GM19463 (cell line): ENCODE measurements around the gene AKIP1.
"Not testable (repeated sequence)": the region's sequence is repeated elsewhere in the genome, so short reads cannot be mapped to it uniquely, and the experiment has no call there.

ENCODE experiments used
- ATAC-seq: cut with Tn5 transposase; IDR thresholded peaks from one replicate; pipeline ENCODE4 v1.9.1; 2021; ENCODE audit warnings: mild to moderate bottlenecking, moderate library complexity; ENCODE audit not compliant: unreplicated experiment

The AKIP1 gene

GRCh38 chr11:8911029-8911823 lies at the start of gene AKIP1:
AKIP1 (plus strand) TSS chr11:8911189; CDS start chr11:8911450, 261 bp downstream.
- peak; percentile 81 for ATAC-seq

GRCh38 chr11:8863838-8864237 lies 47.2 kb upstream of the AKIP1 start:
- no peak for ATAC-seq

GRCh38 chr11:8865304-8865703 lies 45.7 kb upstream of the AKIP1 start:
- no peak for ATAC-seq

- no peak for ATAC-seq
Observed at GRCh38 chr11:8867035-8867434, 44.0 kb upstream of the AKIP1 start.

GRCh38 chr11:8867931-8868631 lies 42.9 kb upstream of the AKIP1 start:
- ATAC-seq = no peak

GRCh38 chr11:8870411-8871170 lies 40.4 kb upstream of the AKIP1 start:
- ATAC-seq = no peak

- ATAC-seq = no peak
Observed at GRCh38 chr11:8871171-8871775, 39.7 kb upstream of the AKIP1 start.

- ATAC-seq = no peak
Observed at GRCh38 chr11:8871962-8872361, 39.0 kb upstream of the AKIP1 start.

GRCh38 chr11:8873741-8874405 lies 37.1 kb upstream of the AKIP1 start:
- ATAC-seq = no peak

- ATAC-seq = no peak
Observed at GRCh38 chr11:8878771-8879170, 32.2 kb upstream of the AKIP1 start.

- not testable (repeated sequence) for ATAC-seq
Observed at GRCh38 chr11:8881585-8881984, 29.4 kb upstream of the AKIP1 start.

- ATAC-seq = no peak
Observed at GRCh38 chr11:8886322-8886721, 24.7 kb upstream of the AKIP1 start.

- ATAC-seq = not testable (repeated sequence)
Observed at GRCh38 chr11:8891185-8891584, 19.8 kb upstream of the AKIP1 start.

GRCh38 chr11:8899119-8899753 lies 11.8 kb upstream of the AKIP1 start:
- no peak for ATAC-seq

- no peak for ATAC-seq
Observed at GRCh38 chr11:8905528-8906165, 5.3 kb upstream of the AKIP1 start.

GRCh38 chr11:8907116-8907515 lies 3.9 kb upstream of the AKIP1 start:
- no peak for ATAC-seq

- ATAC-seq = no peak
Observed at GRCh38 chr11:8908099-8908498, 2.9 kb upstream of the AKIP1 start.

GRCh38 chr11:8910649-8911026 lies 351 bp upstream of the AKIP1 start:
- peak; percentile 6 for ATAC-seq

GRCh38 chr11:8913961-8914660 lies 3.1 kb downstream of the AKIP1 start:
- ATAC-seq = no peak
